RPMI8226 (cell line): ENCODE results near the gene HUS1.
A peak's percentile ranks its signal among the peaks of the same experiment; 100 is the strongest.
"Not testable (repeated sequence)": the region's sequence is repeated elsewhere in the genome, so short reads cannot be mapped to it uniquely, and the experiment has no call there.

Experiments
- DNase-seq: peaks from one replicate; pipeline ENCODE4 v3.0.0-alpha.2; 2015

Gene HUS1

DNA sequence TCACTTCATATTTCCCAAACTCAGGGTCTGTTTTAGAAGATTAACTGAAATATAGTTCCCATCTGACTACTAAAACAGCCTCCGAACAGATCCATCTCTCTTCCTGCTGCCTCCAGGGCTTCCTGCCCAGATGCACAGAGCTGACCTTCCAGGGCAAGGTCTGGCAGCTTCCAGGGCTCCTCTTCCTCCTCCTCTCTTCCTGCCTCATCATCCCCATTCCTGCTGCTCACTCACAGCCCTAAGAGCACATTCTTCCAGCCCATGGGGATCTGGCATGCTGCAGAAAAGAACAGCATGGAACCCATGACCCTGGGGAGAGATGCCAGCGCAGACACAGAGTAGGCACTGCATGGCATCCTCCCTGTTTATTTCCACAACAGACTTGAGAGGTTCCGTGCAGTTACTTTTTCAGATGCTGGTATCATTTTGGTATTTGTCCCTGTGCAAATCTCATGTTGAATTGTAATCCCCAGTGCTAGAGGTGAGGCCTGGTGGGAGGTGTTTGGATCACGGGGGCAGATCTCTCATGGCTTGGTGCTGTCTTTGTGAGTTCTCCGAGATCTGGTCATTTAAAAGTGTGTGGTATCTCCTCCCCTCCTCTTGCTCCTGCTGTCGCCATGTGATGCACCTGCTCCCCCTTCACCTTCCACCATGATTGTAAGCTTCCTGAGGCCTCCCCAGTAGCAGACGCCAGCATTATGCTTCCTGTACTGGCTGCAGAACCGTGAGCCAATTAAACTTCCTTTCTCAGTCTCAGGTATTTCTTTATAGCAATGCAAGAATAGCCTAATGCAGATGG lies 35.5 kb downstream of the HUS1 start:
- no peak for DNase-seq

DNA sequence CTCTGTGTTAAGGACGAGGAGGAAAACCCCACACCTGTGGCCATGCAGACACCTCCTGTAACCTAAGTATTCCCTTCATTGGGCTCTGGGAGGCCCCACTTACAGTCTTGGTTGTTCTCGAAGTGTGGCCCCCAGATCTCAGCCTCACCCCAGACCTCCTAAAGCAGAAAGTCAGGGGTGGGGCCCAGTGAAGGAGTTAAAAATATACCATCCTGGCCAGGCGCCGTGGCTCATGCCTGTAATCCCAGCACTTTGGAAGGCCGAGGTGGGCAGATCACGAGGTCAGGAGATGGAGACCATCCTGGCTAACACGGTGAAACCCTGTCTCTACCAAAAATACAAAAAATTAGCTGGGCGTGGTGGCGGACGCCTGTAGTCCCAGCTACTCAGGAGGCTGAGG lies 36.8 kb downstream of the HUS1 start:
- not testable (repeated sequence) for DNase-seq

DNA sequence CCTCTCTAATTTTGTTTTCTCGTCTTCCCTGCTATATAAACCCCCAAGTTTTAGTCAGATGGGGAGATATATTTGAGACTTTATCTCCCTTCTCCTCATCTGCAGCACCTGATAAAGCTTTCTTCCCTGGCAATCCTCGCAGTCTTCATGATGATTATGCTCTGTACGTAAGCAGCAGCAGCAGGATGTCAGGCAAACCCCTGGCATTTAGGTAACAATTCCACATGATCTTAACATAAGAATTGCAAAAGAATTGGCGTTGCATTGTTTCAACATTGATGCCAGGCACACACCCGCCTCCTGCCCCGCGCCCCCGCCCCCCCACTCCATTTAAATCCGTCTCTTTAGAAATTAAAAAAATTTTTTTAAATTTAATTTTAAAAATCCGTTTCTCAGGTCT lies 37.3 kb downstream of the HUS1 start:
- DNase-seq = no peak

DNA sequence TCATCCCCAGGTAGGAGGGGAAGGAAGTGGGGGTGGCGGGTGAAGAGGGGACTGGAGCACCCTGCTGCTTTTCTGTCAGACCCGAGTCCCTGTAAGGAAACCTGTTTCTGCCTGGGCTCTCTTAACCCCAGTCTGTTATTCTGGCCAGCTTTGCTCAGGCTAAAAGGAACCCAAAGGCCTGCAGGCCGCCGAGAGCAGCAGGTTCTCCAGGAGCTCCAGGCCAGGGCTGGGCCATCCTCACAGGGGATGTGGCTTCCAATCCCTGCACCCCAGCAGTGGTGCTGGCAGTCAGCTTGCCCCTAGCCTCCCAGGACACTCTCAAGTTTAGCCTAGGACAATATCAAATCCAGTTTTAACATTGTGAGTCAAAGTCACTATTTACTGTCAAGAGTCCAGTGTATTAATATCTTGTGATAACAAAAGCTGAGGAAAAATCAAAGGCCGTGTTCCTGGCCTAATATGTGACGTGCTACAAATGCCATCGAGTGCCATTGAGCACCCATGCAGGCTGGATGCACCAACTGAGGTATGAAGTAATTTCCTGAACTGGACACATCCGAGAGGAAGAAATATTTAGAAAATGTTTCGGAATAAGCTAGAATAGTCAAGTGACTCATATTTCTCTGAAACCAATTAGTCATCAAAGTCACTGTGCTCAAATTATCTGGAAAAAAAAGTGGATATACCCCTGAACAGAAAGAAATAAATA lies 38.1 kb downstream of the HUS1 start:
- DNase-seq = no peak

DNA sequence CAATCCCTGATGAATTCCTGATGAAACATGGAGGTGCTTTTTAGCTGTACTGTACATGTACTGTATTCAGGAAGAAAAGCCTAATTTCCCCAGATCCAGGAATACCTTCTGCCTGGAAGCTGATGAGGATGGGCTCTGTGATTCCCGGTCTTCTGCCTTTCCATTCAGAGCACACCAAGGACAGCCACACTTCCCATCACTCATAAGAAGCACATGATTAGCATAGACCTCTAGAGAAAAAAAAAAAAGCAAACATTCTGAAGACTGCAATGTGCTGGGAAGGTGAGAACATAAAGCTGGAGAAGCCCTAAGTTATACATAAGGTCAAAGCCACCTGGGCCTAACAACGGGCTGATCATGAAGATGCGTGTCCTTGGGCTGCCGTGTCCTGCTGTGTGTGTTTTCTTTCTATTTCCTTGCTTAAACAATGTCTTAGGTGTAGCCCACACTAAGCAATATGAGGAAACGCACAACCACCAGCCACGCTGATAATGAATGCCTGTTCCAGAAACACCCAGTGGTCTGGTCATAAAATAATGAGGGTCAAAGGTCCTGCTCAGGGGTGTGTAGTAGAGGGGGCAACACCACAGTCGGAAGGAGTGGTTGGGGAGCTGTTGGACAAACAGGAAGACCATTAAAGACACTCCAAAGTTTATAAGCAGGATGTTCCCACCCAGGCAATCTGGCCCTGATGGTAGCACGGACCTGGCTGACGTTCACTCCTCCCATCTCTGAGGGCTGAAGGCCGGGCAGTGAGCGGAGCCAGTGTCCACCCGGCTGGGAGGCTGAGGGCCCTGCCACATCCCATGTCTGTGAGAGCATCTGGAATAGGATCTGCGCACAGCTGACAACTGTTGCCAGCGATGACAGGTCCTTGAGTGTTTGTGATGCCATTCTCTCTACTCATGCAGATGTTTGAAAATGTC lies 39.1 kb downstream of the HUS1 start:
- DNase-seq = no peak

DNA sequence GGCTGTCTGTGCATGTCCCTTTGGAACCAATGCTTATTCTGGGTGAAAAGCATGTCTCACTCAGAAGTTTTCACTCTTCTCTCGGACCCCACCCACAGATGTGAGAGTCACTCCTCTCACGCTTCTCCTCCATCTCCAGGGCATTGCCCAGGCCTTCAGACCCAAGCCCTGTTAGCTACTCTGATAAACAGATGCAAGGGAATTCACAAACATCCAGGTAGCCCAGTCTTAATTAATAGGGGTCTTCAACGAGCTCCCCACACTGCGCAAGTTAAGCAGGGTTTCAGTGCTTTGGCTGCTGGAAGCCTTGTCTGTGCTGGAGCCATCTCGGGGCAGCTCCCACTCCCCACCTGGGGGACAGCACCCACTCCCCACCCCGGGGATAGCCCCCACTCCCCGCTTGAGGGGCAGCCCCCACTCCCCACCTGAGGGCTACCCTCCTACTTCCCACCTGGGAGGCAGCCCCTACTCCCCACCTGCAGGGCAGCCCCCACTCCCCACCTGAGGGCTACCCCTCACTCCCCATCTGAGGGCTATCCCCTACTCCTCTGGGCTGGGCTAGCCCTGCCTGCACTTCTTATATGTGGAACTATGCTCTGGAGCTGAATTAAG lies 39.9 kb downstream of the HUS1 start:
- no peak for DNase-seq

DNA sequence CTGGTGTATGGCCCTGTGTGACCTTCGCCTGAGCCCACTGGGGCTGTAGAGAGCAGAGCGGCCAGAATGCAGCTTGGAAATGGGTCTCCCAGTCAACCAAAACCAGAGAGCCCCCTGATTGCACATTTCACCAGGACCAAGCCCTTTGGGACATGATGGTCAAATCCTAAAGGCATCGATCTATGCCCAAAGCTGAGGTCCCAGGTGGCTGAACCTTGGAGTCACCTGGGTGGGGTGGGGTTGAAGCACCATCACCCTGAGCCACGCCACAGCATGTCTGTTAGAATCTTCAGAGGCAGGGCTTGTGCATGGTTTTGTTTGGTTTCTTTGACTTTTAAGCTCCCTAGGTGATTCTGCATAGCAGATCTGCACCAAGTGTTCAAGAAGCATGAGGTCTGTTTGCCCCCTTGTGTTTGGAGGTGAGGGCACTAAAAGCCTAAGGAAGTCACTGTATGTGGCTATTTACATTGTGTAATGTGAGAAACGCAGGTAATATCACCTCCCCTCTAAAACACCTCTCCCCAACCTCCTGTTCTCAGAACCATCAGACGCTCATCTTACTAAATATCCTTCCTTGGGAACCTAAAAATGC lies 40.7 kb downstream of the HUS1 start:
- peak; percentile 26 for DNase-seq

DNA sequence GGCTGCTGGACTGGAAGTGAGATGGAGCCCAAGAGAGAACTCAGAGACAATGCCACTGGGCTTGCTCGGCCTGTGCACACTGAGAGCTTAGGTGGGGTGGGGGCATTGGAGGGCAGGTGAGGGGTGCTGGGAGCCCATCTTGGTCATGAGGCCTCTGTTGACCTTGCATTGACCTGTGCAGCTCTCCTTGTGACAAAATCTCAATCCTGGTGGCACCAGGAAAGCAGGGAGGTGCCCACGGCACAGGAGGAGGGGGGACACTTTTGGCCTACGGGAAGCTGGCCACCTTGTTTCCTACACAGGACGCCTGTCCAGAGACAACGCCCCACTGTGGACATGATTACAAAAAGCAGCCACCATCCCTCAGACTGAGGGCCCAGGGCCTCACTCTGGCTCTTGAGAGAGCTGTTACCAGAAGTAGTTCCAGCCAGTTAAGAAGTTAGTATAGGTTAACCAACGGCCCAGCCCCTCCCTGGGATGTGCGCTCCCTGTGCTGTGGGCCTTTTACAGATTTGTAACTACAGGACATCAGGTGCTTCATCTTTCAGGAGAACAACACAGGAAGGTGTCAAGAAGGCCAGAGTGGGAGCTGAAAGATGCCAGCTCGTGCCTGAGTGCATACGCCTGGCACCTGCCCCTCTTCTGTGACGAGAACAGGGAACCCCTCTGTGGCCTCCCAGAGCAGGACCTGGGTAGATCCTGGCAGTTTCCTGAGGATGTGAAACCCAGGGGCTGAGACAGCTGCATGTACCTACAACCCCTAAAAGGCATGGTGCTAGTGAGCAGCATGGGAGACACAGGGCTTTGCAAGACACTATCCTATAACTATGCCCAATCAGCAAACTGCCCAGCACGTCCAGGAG lies 41.5 kb downstream of the HUS1 start:
- peak; percentile 73 for DNase-seq

DNA sequence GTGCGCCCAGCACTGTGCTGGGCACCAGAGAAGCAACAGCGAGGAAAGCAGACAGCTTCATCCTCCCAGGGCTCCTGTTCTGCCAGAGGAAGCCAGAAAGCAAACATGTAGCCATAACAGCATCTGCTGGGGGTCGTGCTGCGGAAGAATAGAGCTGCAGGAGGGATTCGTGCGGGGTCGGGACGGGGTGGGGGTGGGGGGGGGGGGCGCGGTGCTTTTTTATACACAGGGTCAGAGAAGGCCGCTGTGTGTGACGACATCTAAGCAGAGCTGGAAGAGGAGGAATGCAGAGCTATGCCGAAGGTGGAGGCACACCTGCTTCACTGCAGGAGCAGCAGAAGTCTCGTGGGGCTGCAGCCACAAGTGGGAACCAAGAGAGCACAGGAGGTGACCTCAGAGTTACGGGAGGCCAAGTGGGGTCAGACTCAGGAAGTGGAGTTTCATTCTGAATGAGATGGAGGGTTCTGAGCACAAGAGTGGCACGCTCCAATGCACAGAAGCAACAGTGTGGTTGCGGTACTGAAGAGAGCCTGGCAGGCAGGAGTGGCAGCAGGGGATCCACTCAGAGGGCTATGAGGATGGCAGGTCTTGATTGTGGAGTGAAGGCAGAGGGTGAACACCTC lies 42.2 kb downstream of the HUS1 start:
- DNase-seq = peak; percentile 14

DNA sequence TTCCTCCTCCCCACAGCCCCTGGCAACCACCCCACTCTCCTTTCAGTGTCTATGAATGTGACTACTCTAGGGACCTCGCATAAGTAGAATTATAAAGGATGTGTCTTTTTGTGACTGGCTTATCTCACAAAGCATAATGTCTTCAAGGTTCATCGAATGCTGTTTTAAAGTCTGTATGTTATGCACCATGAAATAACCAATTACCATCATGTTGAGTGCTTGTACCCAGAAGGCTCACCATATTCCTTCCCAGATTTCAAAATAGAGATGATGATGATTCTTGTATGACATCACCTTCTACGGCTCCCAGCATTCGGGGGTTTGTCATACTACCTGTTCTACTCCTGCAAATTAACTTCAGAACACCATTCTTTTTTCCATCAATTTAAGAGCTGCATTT lies 43.1 kb downstream of the HUS1 start:
- no peak for DNase-seq

DNA sequence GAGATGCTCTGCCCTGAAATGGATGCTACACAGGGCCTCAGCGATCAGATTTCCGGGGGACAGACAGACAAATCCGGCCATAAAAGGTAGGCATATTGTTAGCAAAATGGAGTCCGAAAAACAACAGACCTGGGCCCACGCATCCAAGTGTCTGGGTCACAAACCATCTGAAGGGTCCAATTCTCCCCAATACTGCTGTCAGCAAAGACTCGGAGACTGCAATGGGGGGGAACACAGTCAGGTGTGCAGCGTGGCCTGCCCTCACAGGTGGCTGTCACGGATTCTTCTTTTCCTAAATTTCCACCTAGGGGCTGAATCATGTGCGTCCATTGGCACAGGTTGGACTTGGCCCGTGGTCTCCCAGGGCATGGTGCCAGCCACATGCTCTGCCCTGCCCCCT lies 44.1 kb downstream of the HUS1 start:
- DNase-seq = no peak

DNA sequence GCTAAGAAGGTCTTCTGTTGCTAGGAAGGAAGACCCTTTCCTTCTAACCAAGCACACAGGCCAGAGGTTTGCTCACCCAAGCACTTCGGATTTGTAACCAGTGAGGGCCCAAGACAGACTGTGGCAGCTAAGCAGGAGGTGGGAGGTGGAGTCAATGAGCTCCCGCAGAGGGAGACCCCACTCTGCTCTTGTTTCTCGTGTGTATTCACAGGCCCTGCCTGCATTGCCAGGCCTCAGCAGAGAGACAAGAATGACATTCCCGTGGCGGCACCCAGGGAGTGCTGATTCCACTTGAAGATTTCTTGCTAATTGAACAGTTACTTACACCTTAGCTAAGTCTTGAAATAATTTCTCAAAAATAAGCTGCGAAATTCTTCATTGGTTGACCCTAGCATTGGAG lies 44.6 kb downstream of the HUS1 start:
- no peak for DNase-seq

DNA sequence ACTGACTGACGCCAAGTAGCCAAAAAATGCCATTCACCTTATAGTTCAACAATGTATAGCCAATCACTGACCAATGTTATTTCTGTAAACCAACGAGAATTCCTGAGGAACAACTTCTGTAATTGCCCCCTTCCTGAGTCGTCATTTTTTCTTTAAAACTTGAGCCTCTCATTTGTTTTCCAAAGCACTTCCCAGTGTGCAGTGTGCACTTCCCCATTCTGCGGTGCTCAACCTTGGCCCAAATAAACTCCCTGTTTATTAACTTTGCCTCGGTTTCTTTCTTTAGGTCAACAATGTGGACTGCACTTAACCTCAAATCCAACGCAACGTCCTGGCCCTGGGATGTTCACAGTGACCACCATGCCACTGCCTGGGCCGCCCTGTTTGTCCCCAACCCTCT lies 46.2 kb downstream of the HUS1 start:
- DNase-seq = no peak

DNA sequence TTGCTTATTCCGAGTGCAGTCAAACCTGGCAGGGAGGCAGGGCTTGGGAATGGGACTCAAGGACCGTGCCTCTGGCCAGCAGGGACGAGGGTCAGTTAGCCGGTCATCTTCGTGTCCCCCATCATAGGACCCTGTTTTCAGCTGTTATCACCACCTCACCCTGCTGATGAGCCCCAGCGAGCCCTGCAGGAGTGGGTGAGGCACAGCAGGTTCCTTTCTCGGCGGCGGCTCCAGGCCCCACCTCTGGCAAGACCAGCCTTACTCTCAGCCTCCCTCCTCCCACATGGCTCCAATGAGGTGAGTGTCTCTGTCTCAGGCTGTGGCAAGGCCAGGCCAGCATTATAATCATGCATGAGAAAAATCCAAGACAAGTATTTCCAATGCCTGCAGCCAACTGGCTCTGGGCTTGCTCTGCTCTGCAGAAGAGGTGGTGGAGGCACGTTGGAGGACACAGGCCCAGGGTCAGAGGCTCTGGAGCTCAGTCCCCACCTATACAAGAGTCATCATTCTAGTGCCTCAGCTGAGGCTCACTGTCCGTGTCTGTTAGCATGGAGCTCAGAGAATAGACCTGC lies 46.9 kb downstream of the HUS1 start:
- no peak for DNase-seq

DNA sequence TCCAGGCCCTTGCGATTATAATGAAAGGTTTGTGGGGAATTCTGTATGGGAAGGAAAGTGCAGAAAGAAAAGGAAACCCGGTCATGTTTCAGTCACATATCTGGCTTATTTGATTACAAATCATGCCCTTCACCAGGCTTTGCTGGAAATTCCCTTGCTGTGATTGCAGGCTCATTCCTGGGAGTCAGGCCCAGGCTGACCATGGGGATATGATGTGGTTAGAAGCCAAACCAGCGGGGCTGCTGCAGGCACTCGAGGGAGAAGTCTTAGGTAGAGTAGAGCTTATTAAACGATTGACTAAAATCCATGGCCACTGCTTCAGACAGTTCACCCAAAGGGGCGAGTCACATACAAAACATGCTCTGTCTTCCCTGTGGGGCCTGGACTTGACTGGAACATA lies 47.4 kb downstream of the HUS1 start:
- no peak for DNase-seq

DNA sequence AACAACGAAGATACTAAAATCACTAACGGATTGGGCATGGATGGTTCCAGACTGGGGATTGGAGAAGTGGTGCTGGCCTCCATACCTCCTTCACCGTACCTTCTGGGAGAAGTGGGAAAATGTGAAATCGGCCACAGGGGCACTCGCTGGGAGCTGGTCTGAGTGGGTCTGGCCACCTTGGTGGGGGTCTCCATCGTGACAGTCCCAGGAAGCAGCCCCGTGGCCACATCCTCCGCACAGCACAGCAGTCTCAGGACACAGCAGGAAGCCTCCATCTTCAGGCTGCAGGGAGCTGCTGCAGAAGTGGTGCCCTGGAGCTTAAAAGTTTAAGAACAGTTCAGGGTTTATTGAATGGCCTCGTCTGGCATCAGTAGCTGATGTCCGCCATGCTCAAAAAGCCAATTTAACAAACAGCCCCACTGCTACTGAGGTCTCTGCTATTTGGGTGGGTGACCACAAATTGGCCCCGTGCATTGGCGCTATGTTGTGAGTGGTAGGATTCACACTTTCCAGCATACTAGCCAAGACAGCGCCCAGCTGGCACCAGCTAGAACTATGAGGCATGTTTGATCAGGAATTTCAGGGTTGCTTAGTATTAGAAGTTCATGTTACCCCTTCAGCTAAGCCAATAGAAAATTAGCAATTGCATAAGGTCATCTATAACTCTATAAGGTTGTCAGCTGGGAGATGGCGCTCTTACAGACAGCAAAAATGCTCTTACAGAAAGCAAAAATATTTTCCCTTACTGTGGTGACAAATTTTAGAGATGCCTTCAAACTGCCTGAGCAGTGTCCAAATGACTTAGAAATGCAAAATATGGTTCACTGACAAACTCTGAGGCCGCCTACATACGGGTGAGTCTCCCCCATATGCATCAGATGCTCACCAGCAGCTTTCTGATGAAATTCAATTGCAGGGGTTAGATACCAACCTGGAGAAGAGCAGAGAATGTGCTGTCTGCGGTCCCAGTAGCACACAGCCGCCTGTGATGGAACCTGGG lies 48.1 kb downstream of the HUS1 start:
- no peak for DNase-seq

DNA sequence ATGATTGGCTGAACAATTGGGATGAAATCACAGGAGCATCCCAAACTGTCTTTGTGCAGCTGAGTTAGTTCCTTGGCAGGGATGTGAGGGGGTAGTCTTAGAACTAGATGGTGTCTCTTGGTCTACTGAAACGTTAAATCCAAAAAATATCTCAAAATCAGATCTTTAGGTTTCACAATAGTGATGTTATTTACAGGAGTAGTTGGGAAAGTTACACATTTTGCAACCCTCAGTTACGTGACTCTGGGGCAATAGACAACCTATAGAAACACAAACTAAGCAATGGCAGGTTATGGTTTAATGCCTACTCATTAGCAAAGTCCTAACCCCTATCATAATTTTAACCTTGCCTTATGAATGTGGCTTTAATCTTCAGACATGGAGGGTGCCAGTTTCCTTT lies 55.1 kb downstream of the HUS1 start:
- DNase-seq = no peak

DNA sequence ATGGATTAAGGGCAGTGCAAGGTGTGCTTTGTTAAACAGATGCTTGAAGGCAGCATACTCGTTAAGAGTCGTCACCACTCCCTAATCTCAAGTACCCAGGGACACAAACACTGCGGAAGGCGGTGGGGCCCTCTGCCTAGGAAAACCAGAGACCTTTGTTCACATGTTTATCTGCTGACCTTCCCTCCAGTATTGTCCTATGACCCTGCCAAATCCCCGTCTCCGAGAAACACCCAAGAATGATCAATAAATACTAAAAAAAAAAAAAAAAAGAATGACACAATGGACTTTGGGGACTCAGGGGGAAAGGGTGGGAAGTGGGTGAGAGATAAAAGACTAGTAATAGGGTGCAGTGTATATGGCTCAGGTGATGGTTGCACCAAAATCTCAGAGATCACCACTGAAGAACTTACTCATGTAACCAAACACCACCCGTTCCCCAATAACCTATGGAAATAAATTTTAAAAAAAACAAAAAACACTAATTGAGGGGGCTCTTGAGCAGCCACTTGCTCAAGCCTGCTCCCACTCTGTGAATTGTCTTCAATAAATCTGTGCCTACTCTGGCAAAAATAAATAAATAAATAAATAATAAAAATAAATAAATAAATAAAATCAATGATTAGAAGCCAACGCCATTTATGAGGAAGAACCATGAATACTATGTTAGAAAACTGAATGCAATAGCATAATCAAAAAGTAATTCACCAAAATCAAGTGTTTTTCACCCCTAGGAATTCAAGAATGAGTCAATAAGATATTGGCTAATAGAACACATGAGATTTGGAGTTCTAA lies 56.1 kb downstream of the HUS1 start:
- DNase-seq = not testable (repeated sequence)

DNA sequence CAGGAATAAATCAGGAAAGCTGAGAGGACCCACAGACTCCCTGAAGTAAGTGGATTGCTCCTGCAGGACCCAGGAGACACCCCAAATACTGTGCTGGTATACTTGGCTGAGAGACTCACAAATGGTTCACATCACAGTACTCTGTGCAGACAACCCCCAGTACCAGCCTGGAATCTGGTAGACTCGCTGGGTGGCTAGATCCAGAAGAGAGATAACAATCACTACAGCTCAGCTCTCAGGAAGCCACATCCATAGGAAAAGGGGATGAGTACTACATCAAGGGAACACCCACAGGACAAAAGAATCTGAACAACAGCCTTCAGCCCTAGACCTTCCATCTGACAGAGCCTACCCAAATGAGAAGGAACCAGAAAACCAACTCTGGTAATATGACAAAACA lies 62.9 kb downstream of the HUS1 start:
- not testable (repeated sequence) for DNase-seq
